ENCODE data around the gene HOTAIR.
A peak's percentile ranks its signal among the peaks of the same experiment; 100 is the strongest.

The HOTAIR gene

DNA sequence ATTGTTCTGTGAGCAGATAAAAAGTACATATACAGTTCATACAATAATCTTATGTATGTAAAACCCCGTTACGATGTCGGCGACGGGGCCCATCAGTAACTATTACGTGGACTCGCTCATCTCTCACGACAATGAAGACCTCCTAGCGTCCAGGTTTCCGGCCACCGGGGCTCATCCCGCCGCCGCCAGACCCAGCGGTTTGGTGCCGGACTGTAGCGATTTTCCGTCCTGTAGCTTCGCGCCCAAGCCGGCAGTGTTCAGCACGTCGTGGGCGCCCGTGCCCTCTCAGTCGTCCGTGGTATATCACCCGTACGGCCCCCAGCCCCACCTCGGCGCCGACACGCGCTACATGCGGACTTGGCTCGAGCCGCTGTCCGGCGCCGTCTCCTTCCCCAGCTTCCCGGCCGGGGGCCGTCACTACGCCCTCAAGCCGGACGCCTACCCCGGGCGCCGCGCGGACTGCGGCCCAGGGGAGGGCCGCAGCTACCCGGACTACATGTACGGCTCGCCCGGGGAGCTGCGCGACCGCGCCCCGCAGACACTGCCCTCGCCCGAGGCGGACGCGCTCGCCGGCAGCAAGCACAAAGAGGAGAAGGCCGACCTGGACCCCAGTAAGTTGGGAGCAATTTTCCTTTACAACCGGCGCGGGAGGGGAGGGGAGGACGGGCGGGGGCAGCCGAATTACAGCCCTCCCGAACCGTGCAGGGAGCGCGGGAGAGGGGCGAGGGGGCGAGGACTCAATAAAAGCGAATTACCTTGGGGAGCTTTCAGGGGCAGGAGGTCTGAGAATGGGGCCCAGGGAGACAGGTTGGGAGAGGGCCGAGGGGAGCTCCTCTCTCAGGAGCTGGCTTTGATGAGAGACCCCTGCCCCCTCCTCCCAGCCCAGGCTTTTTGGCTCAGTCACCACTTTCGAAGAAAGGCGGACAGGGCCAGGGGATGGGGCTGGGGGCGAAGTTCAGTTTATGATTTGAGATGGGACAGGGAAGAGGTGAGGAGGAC, 25.7 kb upstream of the HOTAIR start, which contains the start of gene HOXC9:
Gene HOXC9, plus strand, starts transcription at position 46 of the 999 bp plus-strand sequence. Its CDS starts 28 bp downstream, at position 74.
- no peak within 1 kb of the TSS; the same call in 1 of the 2 replicates for H2AFZ ChIP-seq (ENCODE audit: low read length)
- no peaks in the 10 kb centered on the region for H3K79me2 ChIP-seq (ENCODE audit: low read length)
- H3K36me3 ChIP-seq (replicated peaks; ENCODE audit: insufficient read depth, low read length), result no peaks in the 10 kb centered on the region
- TF ChIP-seq EZH2 (optimal IDR thresholded peaks at IDR 0.05; ENCODE audit: low read depth, low read length) (no peak), EZH2phosphoT487 (IDR thresholded peaks at IDR 0.05; ENCODE audit: low read length) (peak; percentile 77; the same call in 1 of the 2 replicates)
- TF ChIP-seq, protein P1, sequence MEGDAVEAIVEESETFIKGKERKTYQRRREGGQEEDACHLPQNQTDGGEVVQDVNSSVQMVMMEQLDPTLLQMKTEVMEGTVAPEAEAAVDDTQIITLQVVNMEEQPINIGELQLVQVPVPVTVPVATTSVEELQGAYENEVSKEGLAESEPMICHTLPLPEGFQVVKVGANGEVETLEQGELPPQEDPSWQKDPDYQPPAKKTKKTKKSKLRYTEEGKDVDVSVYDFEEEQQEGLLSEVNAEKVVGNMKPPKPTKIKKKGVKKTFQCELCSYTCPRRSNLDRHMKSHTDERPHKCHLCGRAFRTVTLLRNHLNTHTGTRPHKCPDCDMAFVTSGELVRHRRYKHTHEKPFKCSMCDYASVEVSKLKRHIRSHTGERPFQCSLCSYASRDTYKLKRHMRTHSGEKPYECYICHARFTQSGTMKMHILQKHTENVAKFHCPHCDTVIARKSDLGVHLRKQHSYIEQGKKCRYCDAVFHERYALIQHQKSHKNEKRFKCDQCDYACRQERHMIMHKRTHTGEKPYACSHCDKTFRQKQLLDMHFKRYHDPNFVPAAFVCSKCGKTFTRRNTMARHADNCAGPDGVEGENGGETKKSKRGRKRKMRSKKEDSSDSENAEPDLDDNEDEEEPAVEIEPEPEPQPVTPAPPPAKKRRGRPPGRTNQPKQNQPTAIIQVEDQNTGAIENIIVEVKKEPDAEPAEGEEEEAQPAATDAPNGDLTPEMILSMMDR (IDR thresholded peaks at IDR 0.05; ENCODE audit: low read length), result no peak
- H3K4me2 ChIP-seq (ENCODE audit: low read depth, low read length), result peak within 1 kb of the TSS; percentile 59; the same call in 1 of the 2 replicates
- no peak within 1 kb of the TSS for H3K9ac ChIP-seq (ENCODE audit: low read length)
- H3K27me3 ChIP-seq (replicated peaks; ENCODE audit: insufficient read depth, low read length), result peaks cover 94% of the 10 kb centered on the region
- H3K9me3 ChIP-seq (replicated peaks; ENCODE audit: insufficient read depth, low read length), result no peaks in the 10 kb centered on the region
- no peaks in the 10 kb centered on the region for H3K9me2 ChIP-seq (replicated peaks; ENCODE audit: insufficient read depth, low read length)
- DNase-seq, result no peak
- H3K4me1 ChIP-seq (ENCODE audit: low read length), result 0 out of 2 replicates have a peak, but pooled peaks cover 3% of the 10 kb centered on the region
- no peaks in the 10 kb centered on the region for H3F3A ChIP-seq (ENCODE audit: insufficient read depth, low read length)
- H3K4me3 ChIP-seq (ENCODE audit: low read length), result peak within 1 kb of the TSS; percentile 45
- no peaks in the 10 kb centered on the region for H4K20me1 ChIP-seq (ENCODE audit: insufficient read depth, low read length)
- no peak within 1 kb of the TSS for H3K27ac ChIP-seq (ENCODE audit: low read length)

DNA sequence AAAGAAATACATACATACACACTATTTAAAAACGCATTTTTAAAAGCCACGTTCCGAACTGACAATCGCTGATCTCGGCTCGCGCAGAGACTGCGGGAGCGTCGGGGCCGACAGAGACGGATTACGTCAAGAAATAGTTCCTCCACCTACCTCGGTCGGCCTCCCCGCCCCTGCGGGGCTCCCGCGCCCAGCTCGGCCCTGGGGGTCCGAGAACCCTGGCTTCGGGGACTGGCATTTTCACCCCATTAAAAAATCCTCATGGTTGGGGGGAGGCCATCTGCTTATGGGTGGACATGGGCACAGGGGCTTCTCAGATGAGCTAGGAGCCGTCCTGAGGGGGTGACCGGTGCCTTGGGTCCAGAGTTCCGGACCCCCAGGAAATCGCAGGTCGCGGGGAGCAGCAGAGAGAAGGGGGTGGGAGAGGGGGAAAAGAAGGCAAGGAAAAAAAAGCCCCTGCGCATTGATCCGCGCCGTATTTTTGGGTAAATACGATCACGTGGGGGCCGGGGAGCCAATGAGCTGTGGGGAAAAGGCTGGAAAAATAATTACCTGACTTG, 24.9 kb upstream of the HOTAIR start:
- Histone ChIP-seq H3K36me3 (replicated peaks; ENCODE audit: insufficient read depth, low read length) (no peaks in the 10 kb centered on the region), H2AFZ (ENCODE audit: low read length) (no peak overlapping the region; the same call in 1 of the 2 replicates), H3K4me2 (ENCODE audit: low read depth, low read length) (peak overlapping the region; percentile 59; the same call in 1 of the 2 replicates), H3K9ac (ENCODE audit: low read length) (no peak overlapping the region), H3K27me3 (replicated peaks; ENCODE audit: insufficient read depth, low read length) (peaks cover 94% of the 10 kb centered on the region), H3K4me1 (ENCODE audit: low read length) (0 out of 2 replicates have a peak, but pooled peaks cover 3% of the 10 kb centered on the region), H3K9me3 (replicated peaks; ENCODE audit: insufficient read depth, low read length) (no peaks in the 10 kb centered on the region), H3K27ac (ENCODE audit: low read length) (no peak overlapping the region), H3K9me2 (replicated peaks; ENCODE audit: insufficient read depth, low read length) (no peaks in the 10 kb centered on the region), H3F3A (ENCODE audit: insufficient read depth, low read length) (no peaks in the 10 kb centered on the region), H3K79me2 (ENCODE audit: low read length) (no peaks in the 10 kb centered on the region), H4K20me1 (ENCODE audit: insufficient read depth, low read length) (no peaks in the 10 kb centered on the region), H3K4me3 (ENCODE audit: low read length) (peak overlapping the region; percentile 45)
- DNase-seq, result no peak
- no peak for TF ChIP-seq EZH2phosphoT487 (IDR thresholded peaks at IDR 0.05; ENCODE audit: low read length)
- TF ChIP-seq, protein P1 (IDR thresholded peaks at IDR 0.05; ENCODE audit: low read length), result no peak

DNA sequence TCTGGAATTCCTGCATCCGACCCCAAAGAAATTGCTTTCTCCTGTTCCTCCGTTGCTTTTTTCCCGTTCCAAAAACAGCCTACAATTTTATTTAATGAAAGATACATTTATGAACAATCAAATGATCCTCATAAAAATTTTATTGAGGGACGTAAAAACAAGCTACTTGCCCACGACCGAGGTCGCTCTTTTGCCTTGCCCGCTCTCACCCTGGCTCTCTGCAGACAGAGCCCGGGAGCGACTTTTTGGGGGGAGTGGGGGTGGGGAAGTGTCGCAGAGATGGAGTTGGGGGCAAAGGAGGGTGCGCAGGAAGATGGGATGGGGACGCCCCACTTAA, 24.1 kb upstream of the HOTAIR start:
- H3K9me2 ChIP-seq (replicated peaks; ENCODE audit: insufficient read depth, low read length), result no peaks in the 10 kb centered on the region
- no peak for DNase-seq
- H3K9ac ChIP-seq (ENCODE audit: low read length), result no peak overlapping the region
- H3K27me3 ChIP-seq (replicated peaks; ENCODE audit: insufficient read depth, low read length), result peaks cover 94% of the 10 kb centered on the region
- H2AFZ ChIP-seq (ENCODE audit: low read length), result no peak overlapping the region
- no peaks in the 10 kb centered on the region for H3K9me3 ChIP-seq (replicated peaks; ENCODE audit: insufficient read depth, low read length)
- no peak overlapping the region for H3K4me3 ChIP-seq (ENCODE audit: low read length)
- no peaks in the 10 kb centered on the region for H4K20me1 ChIP-seq (ENCODE audit: insufficient read depth, low read length)
- TF ChIP-seq EZH2phosphoT487 (IDR thresholded peaks at IDR 0.05; ENCODE audit: low read length) (0 out of 2 replicates have a peak, but pooled peaks have one; percentile 63), EZH2 (optimal IDR thresholded peaks at IDR 0.05; ENCODE audit: low read depth, low read length) (no peak)
- no peaks in the 10 kb centered on the region for H3K36me3 ChIP-seq (replicated peaks; ENCODE audit: insufficient read depth, low read length)
- 0 out of 2 replicates have a peak, but pooled peaks cover 3% of the 10 kb centered on the region for H3K4me1 ChIP-seq (ENCODE audit: low read length)
- H3K27ac ChIP-seq (ENCODE audit: low read length), result no peak overlapping the region
- H3K79me2 ChIP-seq (ENCODE audit: low read length), result no peaks in the 10 kb centered on the region
- no peaks in the 10 kb centered on the region for H3F3A ChIP-seq (ENCODE audit: insufficient read depth, low read length)
- H3K4me2 ChIP-seq (ENCODE audit: low read depth, low read length), result no peak overlapping the region

Measured in MM.1S (cell line).